ENCODE results near the gene DOCK11.
A peak's percentile ranks its signal among the peaks of the same experiment; 100 is the strongest.

DOCK11 gene

DNA sequence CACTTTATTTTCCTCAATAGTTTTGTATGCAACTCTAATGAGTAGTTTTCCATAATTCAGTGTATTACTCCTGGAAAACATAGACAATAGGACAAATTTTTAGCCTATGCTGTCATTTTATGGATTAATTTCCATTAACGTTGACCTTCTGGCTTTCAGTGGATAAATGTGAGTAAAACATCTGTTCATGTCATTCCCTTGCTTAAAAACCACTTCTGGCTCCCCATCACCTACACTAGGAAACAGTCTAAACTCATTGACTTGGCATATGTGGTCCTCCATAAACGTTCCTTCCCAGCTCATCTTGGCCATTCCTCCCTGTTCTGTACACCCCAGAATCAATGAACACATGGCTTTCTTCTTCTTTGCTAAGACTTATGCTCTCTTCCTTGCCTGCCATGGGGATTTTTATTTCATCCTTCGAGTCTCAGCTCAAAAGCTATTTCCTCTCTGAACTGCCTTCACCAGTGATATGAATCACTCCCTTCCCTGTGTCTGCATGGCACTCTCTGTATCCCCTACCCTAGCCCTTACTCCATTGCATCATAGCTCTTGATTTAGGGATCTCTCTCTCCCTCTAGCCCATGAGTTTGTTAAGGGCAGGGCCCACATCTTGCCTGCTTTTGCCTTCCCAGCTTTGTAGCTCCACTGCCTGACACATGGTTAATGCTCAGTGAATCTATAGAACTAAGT, 34.8 kb downstream of the DOCK11 start:
- DNase-seq (ENCODE audit: low read depth, low spot score), result no peak

DNA sequence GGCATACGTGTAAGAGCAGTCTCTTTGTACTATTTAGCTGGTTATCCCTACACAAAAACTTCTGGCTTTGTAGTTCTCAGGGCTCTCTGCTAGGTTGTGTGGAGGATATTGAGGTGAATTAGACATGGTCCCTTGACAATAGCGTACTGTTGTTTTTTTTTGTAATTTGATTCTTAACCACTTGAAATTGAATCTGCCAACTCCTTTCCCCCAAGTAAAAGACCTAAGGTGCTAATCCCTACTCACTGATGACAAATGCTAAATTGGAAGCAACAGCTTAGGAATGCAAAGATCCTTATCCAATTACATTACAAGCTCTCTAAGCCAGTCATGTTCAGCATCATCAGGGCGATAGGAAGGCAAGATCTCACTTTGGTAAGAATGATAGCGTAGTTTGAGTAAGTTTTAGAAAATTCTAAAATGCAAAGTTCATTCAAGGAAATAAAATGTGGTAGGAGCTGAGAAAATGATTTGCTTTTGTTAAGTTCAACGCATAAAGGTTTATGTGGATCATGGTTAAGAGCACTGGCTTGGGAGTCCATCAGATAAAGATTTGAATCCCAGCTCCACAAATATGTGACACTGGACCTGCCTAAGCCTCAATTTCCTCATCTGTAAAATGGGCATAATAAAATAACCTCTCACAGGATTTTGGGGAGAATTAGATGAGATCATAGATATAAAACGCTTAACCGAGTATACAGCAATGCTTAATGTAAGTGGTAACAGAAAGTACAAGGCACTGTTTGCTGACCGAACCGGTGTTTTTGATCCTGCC, 39.3 kb downstream of the DOCK11 start:
- no peak for DNase-seq (ENCODE audit: low read depth, low spot score)

DNA sequence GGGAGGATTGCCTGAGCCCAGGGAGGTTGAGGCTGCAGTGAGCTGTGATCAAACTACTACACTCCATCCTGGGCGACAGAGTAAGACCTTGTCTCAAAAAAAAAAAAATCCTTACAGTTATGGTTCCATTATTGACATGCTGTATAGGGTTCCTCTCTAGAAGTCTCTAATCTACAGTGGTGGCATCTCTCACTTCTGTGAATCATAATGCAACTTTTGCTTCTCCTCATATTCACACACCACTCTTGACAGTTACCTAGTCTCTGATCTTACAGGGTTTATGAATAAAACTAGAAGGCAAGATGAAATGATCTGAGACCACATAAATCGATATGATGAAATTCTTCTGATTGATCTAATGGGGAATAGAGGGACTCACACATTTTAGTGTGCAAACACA, 40.6 kb downstream of the DOCK11 start:
- DNase-seq (ENCODE audit: low read depth, low spot score), result no peak

DNA sequence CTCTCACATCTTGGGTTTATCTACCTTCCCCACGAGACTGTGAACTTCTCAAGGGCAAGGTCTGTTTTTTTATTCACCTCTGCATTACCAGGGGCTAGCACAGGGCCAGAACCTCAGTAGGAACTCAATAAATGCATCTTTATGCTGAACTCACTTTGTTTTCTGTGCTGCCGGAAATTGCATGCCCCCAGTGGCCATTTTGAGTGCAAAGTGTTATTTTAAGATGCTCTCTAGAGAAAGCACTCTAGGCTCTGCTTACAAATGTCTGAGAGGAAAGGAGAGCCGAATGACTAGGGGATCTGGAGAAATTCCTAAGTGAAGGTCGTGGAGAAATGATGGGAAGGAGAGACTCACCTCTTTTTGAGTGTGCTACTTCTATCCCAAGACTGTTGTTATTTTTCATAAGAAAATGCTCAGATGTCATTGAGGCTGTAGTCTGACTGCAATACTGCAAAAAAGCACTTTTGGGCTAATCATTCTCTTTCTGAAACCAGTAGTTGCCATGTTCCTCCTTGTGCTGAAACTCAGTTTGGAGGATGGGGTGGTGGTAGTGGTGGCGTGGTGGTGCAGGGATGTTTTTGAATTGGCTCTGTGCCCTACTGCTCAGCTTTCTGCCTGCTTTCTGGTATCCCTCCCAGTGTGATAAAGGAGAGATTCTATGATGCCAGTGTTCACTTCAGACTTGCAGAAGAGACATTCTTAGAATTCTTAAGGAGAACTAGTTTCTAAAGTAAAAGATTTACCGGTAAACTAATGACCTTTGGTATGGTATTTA, 41.3 kb downstream of the DOCK11 start:
- DNase-seq (ENCODE audit: low read depth, low spot score), result peak; percentile 16

DNA sequence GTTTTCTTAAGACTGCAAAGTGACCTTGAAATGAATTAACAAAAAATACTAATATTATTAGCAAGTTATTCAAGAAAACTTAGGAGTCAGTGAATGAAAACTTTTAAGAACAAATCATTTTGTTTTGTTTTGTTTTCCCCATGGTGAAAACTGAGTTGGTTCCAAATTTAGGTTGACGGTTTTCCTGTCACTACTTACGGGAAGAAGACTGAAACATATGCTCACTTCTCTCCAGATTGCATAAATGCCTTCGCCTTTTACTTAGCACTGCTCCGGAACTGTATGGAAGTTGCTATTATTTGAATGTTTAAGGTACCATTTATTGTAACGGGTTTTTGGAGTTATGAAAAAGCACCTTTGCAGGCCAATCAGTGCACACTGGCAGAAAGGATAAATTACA, 42.8 kb downstream of the DOCK11 start:
- DNase-seq (ENCODE audit: low read depth, low spot score), result no peak

DNA sequence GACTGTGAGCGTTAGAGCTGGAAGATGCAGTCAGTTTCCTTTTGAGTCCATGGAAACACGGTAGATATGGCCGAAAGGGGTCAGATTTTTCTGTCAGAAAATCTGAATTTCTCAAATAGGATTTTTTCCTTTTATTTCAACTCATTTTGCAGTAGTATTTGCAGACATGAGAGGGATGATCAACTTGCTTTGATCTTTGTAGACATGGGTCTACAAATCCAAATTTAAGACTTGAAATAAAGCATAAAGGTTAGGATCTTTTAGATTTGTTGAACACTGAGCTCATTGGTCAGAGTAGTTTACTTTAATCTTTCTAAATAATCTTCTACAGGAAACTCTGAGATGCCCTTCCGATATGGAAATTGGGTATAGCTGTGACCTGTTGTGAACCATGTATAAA, 44.7 kb downstream of the DOCK11 start:
- no peak for DNase-seq (ENCODE audit: low read depth, low spot score)

DNA sequence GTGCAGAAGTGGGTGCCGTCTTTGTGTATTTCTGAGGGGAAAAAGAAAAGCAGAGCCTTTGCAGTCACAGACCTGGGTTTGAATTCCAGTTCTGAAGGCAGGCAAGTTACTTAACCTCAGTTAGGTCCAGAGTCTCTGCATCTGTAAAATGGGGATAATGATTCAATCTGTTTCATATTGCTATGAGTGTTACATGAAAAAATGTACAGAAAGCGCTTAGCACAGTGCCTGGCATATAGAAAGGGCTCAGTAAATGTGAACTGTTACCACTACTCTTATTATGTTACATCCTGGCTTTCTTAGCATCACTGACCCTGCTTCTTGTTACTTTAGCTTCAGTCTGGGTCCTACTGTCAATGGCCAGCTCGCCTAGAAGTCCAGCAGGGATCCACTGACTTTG, 45.9 kb downstream of the DOCK11 start:
- no peak for DNase-seq (ENCODE audit: low read depth, low spot score)

DNA sequence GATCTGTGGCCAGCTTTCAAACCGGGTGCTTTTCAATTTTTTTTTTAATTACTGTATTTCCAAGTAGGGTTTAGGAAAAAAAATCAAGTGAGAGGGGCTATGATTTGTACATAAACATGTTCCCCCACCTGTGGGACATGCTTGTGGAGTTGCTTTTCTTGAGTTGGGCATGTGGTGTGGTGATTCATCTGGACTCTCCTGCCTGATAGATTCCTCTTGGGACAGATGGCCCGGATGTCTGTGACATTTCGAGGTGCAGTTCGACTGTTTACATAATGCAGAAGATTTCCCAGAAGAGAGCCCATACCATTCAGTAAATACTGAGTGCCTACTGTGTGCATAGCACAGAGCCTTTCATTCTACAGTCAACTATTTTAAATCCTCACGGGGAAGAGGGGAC, 49.9 kb downstream of the DOCK11 start:
- no peak for DNase-seq (ENCODE audit: low read depth, low spot score)

DNA sequence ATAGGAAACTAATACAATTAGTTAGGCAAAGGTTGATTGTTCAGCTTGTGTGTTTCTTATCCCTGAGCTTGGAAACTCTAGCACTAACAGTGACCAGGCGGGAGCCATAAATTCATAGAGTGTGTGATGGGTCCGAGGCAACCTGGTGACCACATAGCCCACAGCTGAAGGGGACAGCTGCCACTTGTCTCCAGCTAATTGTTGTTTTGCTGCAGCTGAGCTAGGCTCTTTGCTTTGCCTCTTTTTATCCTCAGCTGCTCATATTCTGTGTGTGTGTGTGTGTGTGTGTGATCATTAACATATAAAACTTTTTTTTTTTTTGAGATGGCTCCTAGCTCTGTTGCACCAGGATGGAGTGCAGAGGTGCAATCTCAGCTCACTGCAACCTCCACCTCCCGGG, 53.2 kb downstream of the DOCK11 start:
- DNase-seq (ENCODE audit: low read depth, low spot score), result no peak

DNA sequence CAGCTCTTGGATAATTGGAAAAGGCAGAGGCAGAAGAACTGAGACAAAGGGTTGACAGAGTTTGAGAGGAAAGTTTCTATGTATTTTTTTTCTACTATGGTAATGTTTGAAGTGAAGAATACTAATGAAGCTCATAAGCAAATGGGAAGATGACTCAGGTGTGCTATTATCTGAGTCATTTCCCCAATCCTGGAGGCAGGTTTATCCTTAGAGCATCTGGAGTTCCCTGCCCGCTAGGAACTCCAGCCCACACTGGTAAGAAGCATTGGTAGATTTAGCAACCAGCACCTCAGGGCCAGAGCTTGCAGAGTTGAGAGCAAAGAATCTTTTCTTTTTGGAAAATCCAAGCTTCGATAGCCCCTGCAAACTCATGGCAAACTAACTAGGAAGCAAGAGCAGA, 55.2 kb downstream of the DOCK11 start:
- DNase-seq (ENCODE audit: low read depth, low spot score), result no peak

DNA sequence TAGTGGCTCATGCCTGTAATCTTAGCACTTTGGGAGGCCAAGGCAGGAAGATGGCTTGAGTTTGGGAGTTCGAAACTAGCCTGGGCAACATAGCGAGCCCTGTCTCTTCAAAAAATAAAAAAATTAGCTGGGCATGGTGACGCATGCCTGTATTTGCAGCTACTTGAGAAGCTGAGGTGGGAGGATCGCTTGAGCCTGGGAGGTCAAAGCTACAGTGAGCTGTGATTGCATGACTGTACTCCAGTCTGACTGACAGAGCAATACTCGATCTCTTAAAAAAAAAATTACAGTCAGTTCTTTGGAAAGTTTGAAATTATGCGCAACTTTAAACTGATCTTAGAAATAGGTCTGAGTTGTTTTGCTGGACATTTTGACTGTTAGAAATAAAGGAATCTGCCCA, 55.8 kb downstream of the DOCK11 start:
- DNase-seq (ENCODE audit: low read depth, low spot score), result no peak

DNA sequence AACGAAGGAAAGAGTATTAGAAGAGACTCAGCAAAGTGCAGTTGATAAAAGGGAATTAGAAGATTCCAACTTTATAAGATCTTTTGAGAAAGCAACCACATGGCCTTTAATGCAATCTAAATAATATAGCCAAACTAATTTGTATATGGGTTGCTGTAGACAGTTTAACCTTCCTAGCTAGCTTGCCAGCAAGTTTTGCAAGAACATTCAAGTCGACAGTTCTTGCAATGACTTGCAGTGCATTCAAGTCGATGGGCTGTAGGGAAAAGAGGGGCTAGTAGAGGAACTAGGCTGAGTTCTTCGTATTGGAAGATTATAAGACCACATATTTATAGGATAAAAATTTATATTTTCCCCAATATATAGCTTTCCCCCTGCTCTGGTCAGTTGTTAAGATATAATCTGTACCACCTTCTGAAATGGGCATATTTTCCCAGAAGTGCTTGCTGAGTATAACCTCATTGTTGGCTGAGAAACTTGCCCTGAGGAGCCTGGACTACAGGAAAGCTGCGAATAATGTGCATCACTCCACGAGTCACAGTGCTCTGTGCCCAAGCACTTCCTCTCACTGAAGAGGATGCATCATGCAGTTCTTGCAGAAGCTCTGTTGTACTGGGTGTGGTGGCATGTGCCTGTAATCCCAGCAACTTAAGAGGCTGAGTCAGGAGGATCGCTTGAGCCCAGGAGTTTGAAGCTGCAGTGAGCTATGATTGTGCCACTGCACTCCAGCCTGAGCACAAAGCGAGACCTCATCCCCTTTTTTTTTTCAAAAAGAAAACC, 56.7 kb downstream of the DOCK11 start:
- DNase-seq (ENCODE audit: low read depth, low spot score), result no peak

DNA sequence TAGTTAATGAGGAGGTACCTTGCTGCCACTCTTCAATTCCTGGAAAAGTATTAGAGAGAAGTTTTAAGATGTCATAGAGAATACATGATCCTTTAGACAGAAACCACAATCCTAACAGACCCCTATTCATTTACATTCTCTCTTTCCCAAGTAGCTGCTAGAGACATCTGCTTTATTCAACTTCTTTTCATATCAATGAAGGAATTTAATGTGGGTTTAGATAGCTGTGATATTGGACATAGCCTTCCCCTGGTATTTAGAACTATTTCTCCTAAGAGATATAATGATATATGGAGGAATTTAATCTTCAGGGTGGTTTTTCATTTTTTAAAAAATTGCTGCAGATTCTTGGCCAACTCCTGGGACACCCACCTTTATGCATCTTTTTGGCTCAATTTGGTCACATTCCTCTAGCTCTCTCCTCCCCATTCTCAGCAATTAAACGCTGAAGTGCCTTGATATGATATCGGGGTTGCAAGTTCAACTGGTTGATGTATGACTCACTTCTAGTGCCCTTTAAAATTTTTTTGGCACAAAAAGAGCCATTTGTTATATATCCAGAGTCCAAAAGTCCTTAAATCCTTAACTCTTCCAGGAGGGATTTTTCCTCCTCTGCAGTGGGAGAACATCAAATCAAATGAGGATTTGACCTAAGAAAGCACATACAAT, 57.6 kb downstream of the DOCK11 start:
- DNase-seq (ENCODE audit: low read depth, low spot score), result no peak

DNA sequence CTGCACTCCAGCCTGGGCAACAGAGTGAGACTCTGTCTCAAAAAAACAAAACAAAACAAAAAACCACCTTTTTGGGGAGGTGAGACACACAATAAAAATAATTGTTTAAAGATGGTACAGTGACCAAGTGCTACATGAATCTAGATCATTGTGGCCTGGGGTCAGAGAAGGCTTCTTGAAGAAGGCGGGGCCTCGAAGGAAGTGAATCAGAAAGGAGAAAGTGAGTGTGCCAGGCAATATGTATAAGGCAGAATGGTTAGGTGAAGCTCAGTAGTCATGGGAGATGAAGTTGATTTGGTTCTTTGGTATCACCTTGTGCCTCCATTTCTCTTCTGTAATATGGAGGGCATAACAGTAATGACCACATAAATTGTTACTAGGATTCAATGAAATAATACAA, 58.9 kb downstream of the DOCK11 start:
- DNase-seq (ENCODE audit: low read depth, low spot score), result no peak

DNA sequence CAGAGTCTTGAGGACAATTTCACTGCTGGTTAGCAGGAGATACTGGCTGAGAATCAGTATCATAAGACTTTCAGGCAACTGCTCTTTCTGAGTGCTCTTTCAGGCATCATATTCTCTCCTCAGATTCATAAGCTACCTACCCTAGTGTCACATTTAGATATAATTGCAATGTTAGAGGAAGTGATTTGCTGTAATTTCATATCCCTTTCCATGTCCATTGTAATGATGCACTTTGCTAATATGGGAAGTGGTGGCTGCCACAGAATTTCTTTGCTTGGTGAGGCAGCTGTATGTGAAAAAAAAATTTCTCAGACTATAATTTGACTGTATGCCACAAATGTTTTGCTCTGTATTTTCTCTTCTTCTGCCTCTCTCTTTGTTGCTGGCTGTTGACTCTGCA, 63.3 kb downstream of the DOCK11 start:
- no peak for DNase-seq (ENCODE audit: low read depth, low spot score)

DNA sequence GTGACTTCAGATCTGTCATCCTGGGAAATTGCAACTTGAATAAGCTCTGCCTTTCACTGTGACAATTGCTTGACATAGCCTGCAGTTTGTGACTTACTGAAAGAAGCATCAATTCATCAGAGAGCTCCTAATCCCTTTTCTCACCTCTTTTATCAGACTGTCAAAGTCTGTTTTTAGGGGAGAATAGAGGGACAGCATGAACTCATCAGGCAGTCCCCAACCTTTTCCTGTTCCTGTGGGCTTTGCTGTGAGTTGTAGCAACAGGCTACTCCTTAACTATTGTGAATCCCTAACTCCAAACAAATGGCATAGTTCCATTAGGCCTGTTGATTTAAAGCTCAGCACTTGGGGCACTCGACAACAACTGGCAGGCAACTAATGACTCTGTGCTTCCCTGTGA, 64.9 kb downstream of the DOCK11 start:
- no peak for DNase-seq (ENCODE audit: low read depth, low spot score)

DNA sequence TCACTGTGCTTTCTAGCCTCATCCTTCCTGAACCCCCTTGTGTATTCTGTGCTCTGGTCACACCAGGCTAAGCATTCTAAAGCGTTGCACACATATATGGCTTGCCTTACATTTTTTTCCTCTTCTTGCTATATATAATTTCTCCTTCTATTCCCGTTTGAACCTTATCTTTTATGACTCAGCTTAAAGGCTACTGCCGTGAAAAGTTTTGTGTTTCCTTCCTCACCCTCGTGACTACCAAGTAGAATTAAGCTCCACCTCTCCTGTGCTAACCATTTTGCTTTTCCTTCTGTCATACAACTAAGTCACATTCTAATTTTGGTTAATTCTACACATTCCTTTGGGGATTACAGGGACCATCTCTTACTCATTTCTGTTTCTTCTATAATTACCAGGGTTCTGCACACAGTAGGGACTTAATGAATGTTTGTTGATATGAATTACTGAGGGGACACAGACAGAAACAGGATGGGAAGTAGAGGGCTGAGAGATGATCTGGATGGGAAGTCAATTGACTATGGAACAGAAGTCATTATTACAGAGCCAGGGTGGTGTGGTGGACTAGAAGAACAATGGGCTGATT, 67.1 kb downstream of the DOCK11 start:
- no peak for DNase-seq (ENCODE audit: low read depth, low spot score)

DNA sequence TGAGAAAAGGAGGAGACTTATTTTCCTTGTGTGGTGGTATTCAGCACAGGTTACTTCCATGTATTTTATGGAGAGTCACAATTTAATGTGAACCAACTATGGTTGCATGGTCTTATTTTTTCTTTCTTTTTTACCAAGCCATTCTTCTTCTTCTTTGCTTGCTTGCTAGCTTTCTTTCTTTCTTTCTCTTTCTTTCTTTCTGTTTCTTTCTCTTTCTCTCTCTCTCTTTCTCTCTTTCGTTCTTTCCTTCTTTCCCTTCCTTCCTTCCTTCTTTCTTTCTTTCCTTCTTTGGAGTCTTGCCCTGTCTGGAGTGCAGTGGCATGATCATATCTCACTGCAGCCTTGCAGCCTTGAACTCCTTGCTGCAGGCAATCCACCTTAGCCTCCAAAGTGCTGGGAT, 68.9 kb downstream of the DOCK11 start:
- DNase-seq (ENCODE audit: low read depth, low spot score), result no peak

DNA sequence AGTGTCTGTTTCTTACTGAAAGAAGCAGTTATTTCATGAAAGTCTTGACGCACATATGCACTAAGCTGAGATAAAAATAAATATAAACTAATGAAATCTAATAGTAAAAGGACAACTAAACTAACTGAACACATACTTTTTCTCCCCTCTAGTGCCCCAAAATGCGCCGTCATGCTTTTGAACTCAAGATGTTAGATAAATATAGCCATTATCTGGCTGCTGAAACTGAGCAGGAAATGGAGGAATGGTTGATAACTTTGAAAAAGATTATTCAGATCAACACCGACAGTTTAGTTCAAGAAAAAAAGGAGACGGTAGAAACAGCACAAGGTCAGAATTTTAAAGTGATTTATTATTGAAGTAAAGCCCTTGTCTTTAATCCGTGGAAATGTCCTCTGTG, 70.2 kb downstream of the DOCK11 start:
- DNase-seq (ENCODE audit: low read depth, low spot score), result no peak

DNA sequence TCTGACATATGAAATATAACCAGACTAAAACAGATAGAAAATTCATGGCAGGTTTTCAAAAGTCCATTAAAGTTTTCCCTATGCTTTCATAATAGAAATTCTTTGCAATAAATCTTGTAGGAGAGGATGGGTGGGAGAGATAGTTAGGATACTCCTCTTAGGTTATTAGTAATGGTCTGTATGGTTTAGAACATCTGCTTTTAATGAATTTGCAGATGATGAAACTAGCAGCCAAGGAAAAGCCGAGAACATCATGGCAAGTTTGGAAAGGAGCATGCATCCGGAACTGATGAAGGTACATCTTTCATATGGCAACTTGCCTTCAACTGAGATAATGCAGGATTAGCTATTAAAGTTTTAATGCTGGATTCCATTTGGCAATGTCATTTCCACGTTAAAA, 70.7 kb downstream of the DOCK11 start:
- no peak for DNase-seq (ENCODE audit: low read depth, low spot score)

DNA sequence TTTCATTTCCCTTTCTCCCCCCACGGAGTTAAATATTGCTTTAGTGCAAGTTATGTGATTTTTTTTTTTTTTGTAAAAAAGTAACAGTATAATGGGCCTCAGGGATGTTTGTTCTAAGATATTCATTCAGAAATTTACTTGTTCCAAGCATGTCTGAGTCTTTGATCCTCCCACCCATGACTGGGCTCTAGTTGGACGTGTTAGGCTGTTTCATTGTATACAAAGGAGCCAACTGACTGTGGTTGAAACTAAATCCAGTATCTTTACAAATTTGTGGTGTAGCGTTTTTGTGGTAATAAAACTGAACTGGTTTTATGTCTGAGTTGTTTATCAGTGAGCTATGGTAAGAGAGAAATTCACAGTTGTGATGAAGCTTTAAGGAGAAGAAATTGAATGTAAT, 74.1 kb downstream of the DOCK11 start:
- no peak for DNase-seq (ENCODE audit: low read depth, low spot score)
